Aortic smooth muscle cell (primary cell): ENCODE data around the gene SMIM29. TPM values are rescaled to one million over a fixed set of nuclear protein-coding genes. Genes with fewer than 3 reads are reported as not detected.

Source experiments
- total RNA-seq: library from RNA; depleted of rRNA; stranded (reverse); fragments of >200 nt; gene quantifications from 2 replicates; pipeline ENCODE4 v1.2.3, GENCODE V29; 2014

Gene SMIM29
- total RNA-seq: 36.7 and 53.4 TPM in 2 replicates

DNA sequence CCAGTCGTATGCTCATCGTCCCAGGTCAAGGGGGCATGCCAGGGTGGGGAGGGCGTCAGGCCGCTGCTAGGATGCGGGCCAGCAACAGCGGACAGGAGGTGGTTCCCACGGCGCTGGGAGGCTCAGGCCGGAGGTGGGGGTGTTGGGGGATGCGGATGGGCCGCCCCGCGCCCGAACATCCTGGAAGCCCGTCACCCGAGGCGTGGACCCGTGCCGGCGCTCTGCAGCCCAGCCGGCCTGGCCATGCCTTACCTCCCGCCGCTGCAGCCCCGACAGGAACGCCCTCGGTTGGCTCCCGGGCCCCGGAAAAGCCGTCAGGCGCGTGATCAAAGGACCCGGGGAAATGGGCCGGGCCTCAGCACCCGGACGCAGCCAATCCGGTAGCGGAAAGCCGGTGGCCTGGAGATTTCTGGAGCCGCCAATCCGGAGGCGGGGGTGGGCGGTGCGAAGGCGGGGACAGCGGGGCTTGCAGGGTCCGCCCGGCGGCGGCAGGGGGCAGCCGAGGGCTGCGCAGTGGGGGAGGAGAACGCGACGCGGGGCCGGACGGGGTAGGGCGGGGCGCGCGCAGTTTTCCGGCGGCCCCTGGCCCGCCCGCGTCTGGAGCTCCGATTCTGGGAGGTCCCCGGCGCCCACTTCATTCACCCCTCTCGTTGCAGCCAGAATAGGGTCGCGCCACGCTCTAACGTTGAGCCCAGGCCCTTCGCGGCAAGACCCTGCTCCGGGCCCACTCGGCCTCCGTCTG is at the start of gene SMIM29:
Gene SMIM29, minus strand, starts transcription at position 280 of the 742 bp plus-strand sequence. CDS start 1,215 bp downstream, outside the sequence.

DNA sequence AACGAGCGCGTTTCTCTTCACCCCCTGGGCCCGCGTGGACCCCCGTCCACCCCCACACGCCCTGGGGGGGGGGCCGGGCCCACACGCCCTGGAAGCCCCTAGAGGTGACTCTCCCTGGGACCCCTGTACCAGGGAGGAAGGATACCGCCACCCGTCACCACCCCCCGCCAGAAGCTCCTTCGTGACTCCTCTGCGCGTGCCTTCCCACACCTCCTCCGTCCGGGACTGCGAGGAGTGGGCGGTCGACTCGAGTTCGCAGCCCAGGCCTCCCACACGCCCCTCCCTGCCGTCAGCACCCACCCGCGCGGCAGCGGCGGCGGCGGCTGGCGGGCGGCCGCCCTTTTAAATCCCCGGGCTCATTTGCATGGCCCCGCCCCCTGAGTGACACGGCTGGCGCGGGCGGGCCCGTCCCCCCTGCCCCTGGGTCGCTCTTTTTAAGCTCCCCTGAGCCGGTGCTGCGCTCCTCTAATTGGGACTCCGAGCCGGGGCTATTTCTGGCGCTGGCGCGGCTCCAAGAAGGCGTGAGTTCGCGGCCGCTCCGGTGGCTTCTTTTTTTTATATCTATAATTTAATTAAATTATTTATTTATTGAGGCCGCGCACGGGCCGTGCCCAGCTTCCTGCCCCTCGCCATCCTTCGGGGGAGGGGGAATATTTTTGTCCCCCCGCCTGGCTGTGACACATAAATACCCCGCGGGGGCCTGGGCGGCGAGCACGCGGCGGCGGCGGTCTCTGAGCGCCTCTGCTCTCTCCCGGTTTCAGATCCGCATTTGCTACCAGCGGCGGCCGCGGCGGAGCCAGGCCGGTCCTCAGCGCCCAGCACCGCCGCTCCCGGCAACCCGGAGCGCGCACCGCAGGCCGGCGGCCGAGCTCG is 12.1 kb downstream of the SMIM29 start, which contains the start of gene HMGA1:
Gene HMGA1, plus strand, starts transcription at position 431 of the 873 bp plus-strand sequence. CDS start 3,908 bp downstream, outside the sequence.

Other genes with a start within 250 kb of the SMIM29 start
- gene GRM4, start 102.9 kb downstream of the SMIM29 start, total RNA-seq: under 0.01 TPM in 1 of 2 replicates, not detected in the other
- 114 and 140 TPM in 2 replicates for gene HMGA1, start 12.1 kb downstream of the SMIM29 start, total RNA-seq
- 17.4 and 20.8 TPM in 2 replicates for gene NUDT3, start 143.7 kb upstream of the SMIM29 start, total RNA-seq
- 1,439 and 1,650 TPM in 2 replicates for gene RPS10, start 177.1 kb upstream of the SMIM29 start, total RNA-seq
- not detected in 2 replicates for gene PACSIN1, start 217.1 kb upstream of the SMIM29 start, total RNA-seq